HG03439 (cell line): ENCODE measurements around the gene AGTR1.
"Not testable (repeated sequence)": the region's sequence is repeated elsewhere in the genome, so short reads cannot be mapped to it uniquely, and the experiment has no call there.

Source experiments
- ATAC-seq: cut with Tn5 transposase; IDR thresholded peaks from one replicate; pipeline ENCODE4 v1.9.1; 2021; ENCODE audit warnings: mild to moderate bottlenecking, moderate library complexity; ENCODE audit not compliant: unreplicated experiment

The AGTR1 gene

DNA sequence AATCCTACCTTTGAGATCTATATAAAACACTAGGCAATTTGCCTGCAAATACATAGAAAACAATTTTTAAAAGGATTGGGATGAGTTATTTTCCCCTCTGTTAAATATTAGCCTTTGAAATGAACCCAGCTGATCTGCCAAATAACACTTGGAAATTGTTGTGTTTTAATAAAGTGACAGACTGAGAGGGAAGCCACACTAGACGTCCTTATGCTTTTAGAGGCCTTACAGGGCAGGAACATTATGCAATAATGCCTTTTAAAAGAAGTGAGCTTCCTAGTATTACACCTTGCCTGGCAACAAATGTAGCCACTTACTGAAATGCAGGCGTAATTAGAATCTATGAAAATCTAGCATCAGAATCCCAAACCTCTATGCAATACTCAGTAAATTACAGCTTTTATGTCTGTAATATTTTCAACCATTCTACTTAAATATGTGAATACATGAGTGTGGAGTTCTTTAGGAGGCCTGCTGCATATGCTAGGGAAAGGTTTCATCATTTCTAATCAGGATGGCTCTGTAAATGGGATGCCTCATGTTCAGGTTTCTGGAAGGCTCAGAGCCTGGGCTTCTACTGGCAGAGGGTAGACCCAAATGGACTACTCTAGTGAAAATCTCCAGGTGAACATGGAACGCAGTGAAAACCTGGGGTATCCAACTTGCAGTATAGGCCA lies 20.3 kb downstream of the AGTR1 start:
- ATAC-seq = no peak

- no peak for ATAC-seq
These were observed 21.5 kb downstream of the AGTR1 start for GRCh38 chr3:148718982-148719862.

DNA sequence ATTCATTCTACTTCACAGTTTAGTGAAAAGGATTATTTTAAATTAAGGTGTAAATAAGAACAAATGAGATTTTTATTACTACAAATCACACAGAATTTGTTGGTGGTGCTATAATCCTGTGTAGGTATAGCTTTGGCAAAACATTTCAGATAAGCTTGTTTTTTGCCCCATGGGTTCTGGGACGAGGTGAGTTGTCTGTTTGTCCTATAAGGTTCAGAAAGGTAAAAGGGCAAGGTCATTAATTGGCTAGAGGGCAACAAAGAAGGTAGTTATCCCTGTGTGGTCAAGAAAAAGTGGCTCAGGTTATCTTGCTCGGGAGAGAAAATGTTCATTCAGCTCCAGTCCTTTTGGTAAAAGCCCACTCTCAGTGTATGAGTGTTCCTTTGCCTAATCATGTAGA lies 23.2 kb downstream of the AGTR1 start:
- no peak for ATAC-seq

DNA sequence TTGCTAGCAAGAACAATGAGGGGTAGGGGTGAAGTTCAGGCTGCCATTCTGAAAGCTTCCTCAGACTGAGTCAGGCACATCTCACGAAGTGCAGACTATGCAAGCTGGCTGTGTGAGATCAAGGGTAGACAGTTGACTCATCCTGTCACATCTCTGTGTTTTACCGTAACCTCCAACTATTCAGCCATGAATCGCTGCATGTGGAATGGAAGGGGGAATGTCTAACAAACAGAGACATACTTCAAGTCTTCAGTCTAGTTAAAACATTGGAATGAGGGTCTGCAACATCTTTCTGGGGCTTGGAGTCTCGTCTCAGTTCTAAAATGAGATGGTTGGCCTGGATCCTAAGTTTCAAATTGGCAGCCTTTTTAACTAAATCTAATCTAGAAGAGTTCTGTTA lies 25.9 kb downstream of the AGTR1 start:
- ATAC-seq = no peak

DNA sequence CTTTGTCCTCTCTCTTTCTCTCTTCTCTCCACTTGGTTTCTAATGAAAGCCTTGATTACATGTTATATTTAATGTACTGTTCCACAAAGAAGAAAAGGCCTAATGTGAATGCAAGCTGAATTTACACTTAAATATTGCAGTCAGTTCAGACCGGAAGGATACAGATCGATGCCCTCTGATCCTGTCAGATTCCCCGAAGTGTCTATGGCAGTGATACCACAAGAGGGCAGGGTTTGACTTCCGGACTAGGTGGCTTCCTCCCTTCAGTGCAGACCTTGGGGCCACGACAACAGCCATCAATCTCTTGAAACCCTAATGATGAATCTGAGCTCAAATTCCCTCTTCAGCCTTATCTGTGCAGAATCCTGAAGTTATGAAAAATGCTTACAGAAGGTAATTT lies 29.5 kb downstream of the AGTR1 start:
- peak; percentile 85 for ATAC-seq

GRCh38 chr3:148728753-148729152 lies 31.1 kb downstream of the AGTR1 start:
- no peak for ATAC-seq

- ATAC-seq = no peak
These were observed 31.9 kb downstream of the AGTR1 start for GRCh38 chr3:148729476-148730055.

DNA sequence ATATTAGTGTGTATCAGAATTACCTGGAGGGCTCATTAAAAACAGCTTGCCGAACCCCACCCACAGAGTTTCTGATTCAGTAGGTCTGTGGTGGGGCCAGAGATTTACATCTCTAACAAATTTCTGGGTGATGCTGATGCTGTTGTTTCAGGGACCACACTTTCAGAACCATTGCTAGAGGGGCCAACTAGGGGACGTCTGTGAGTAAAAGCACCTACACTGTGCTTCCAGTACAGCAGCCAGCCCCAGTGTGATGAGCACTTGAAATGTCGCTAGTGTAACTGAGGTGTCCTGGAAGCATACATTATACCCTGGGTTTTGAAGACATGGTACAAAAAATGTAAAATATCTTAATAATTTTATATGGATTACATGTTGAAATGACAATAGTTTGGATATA lies 33.0 kb downstream of the AGTR1 start:
- ATAC-seq = no peak

DNA sequence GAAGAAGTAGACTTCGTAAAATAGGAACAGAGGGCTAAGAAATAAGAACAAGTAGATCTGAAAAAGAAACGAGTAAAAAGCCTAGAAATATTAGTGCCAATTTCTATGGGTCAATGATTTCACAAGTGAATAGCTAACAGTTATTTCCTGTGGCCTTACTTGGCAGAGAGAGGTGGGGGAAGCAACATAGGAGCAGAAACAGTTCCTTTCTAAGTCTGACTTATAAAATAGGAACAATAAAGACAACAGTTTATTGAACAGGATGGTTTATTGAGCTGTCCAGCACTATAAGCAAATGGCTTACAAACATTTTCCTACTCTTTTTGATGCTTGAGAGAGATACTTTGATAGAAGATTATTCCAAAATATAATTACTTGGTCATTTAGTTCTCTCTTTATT lies 37.9 kb downstream of the AGTR1 start:
- no peak for ATAC-seq

DNA sequence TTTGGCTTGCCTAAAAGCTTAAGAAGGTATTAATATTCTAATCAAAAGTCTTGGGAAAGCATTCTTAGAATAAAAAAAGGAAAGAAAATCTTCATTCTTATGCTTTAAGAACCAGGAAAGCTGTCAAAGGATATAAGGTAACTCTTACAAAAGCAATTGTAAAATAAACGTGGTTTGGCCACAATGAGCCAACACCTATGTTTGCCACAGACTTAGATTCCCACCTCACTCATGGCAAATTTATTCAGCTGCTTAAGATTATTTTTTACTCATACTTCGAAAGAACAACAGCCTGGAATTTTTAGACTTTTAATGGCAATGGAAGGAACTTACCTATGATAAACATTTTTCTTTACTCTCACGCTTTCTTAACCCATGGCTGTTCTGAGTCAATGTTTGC lies 38.4 kb downstream of the AGTR1 start:
- no peak for ATAC-seq

DNA sequence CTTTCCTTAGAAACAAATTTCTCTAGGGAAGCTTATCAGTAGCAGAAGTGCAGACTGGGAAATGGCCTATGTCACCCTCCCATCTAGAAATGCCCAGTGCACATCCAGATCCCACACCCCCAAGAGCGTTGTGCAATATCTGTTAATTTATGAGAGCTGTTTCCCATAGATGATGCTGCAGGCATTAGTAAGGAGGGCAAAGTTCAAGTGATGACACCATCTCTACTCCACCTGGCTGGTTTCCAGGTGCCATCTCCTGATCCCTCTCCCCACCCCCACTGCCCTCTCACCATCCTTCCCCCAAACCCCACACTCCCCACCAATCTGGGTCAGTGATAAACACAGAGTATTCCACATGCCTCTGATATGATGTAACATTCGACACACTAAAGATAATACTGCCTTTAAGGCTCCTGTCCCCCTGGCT lies 39.4 kb downstream of the AGTR1 start:
- ATAC-seq = no peak

DNA sequence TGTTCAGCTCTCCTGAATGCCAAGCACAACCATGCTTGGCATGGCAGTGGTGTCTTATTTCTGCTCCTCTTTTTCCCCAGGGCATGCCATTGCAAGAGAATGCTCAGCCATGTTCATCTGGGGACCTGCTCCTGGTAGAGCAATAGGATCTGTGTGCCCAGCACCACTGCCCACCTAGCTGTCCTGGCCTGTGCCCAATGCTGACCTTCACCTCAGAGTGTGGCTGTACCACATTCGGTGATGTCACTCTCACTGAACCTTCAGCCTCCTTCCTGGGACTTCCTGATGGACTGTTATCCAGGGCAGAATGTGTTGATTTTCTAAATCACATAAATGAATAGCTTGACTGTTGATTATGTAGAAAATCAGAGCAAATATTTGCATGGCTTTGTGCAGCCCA lies 42.0 kb downstream of the AGTR1 start:
- no peak for ATAC-seq

DNA sequence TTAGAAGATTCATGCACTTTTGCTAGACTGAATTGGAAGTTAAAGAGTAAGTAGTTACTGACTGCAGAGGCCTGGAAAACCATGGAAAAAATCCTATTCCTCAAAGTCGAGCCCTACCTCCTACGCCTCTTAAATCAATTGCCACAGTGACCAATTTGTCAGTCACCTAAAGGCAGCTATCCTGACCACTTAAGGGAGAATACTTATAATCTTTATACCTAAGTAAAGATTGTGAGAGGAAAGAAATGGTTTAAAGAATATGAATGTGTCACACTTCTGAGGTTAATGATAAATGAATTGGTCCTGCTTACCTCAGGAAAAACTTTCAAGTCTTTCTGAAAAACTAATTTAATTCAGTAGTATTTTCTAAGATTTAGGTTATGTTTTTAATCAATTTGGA lies 42.6 kb downstream of the AGTR1 start:
- ATAC-seq = no peak

DNA sequence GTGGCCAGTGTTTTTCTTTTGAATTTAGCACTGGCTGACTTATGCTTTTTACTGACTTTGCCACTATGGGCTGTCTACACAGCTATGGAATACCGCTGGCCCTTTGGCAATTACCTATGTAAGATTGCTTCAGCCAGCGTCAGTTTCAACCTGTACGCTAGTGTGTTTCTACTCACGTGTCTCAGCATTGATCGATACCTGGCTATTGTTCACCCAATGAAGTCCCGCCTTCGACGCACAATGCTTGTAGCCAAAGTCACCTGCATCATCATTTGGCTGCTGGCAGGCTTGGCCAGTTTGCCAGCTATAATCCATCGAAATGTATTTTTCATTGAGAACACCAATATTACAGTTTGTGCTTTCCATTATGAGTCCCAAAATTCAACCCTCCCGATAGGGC lies 43.5 kb downstream of the AGTR1 start:
- ATAC-seq = no peak

- ATAC-seq = no peak
These were observed 44.4 kb downstream of the AGTR1 start for GRCh38 chr3:148742118-148742517.

DNA sequence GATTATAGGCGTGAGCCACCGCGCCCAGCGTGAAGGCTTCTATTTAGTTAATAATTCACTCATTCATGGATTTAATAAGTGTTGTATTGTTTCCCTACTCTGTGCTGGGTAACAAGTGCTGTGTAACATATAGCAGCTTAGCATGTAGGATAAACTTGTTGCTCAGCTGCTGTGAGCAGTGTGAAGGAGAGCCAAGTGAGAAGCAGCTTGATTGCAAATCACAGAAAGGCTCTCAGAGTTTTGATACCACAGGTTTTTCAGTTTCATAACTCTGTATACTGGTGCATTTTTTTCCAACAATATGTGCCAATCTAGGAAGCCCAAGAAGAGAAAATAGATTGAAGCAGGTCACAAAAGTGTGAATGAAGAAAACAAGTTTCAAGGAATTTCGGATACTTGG lies 48.4 kb downstream of the AGTR1 start:
- ATAC-seq = no peak

- no peak for ATAC-seq
These were observed 50.6 kb downstream of the AGTR1 start for GRCh38 chr3:148748283-148748682.

GRCh38 chr3:148750296-148750695 lies 52.6 kb downstream of the AGTR1 start:
- ATAC-seq = no peak

- ATAC-seq = no peak
These were observed 53.8 kb downstream of the AGTR1 start for GRCh38 chr3:148751461-148751860.

DNA sequence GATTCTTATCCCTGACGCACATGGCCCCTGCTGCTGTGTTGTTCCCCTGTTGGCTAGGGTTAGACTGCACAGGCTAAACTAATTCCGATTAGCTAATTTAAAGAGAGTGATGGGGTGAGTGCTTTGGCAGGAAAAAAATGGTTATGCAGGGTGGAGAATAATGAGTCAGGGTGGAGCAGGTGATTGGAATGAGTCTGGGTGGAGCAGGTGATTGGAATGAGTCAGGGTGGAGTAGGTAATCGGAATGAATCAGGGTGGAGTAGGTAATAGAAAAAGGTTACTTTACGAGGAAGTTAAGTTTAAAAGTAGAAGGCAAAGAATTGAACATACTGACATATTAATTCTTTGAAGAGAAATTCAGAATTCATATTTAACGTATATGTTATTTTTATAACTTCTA lies 55.7 kb downstream of the AGTR1 start:
- ATAC-seq = not testable (repeated sequence)

DNA sequence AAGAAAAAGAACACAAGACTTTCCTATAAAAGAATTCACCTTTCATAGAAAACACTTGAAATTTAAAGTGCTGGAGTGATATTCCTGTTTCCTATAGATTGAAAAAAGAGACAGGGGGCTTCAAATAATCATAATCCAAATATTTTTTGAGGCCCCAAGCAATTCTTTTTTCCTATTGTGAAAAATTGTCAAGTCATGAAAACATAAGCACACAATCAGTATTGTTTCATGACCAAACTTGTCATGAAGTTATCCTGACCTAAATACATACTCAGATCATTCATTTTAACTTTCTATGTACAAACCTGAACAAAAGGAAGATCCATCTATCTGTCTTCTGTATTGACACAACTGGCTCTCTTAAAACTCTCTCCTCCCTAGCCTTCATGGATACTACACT lies 57.9 kb downstream of the AGTR1 start:
- ATAC-seq = no peak

- no peak for ATAC-seq
These were observed 58.6 kb downstream of the AGTR1 start for GRCh38 chr3:148756311-148756710.
